Gastroesophageal sphincter (tissue), 4 donors: ENCODE measurements around the gene TCF25. TPM values are rescaled to one million over a fixed set of nuclear protein-coding genes. Genes with fewer than 3 reads are reported as not detected.

Experiments used
- ATAC-seq: fragments of 150-250 bp; one replicate; pipeline ENCODE4 v1.9.1; 2016; ENCODE audit warnings: mild to moderate bottlenecking, moderate library complexity
- H3K27ac ChIP-seq, 4 donors: fragments of 200-600 bp; sonication (generic) in 3 of 4; 1 replicate in 3 of 4; 2 replicates in 1 of 4; pipeline ENCODE4 v1.5.1; 2016 to 2019
- H3K27me3 ChIP-seq: fragments of 200-600 bp; sonication (generic); one replicate; pipeline ENCODE4 v1.5.1; 2019
- H3K36me3 ChIP-seq, 2 donors: fragments of 200-600 bp; sonication (generic); one replicate each; pipeline ENCODE4 v1.5.1; 2019; ENCODE audit warnings: control low read depth in 1 of 2
- H3K4me1 ChIP-seq, 3 donors: fragments of 200-600 bp; sonication (generic); 1 replicate in 2 of 3; 2 replicates in 1 of 3; pipeline ENCODE4 v1.5.1; 2016 to 2019; ENCODE audit warnings: control low read depth in 2 of 3
- H3K4me3 ChIP-seq, 2 donors: fragments of 200-600 bp; sonication (generic); one replicate each; pipeline ENCODE4 v1.5.1; 2019; ENCODE audit warnings: mild to moderate bottlenecking in 1 of 2, moderate library complexity in 1 of 2
- H3K9me3 ChIP-seq, 3 donors: fragments of 200-600 bp; sonication (generic); one replicate each; pipeline ENCODE4 v1.5.1; 2017 to 2019; ENCODE audit warnings: control low read depth in 2 of 3
- EP300 ChIP-seq: sonication (generic); formaldehyde crosslinking; IDR thresholded peaks from one replicate; pipeline ENCODE4 v1.6.1; 2017; ENCODE audit warnings: antibody characterized with exemption, mild to moderate bottlenecking
- POLR2A ChIP-seq, 2 donors: fragments of 450-650 bp; IDR thresholded peaks; one replicate each; pipeline ENCODE4 v1.6.1; 2017; ENCODE audit warnings: antibody characterized with exemption in 2 of 2, mild to moderate bottlenecking in 2 of 2, moderate library complexity in 1 of 2
- POLR2AphosphoS5 ChIP-seq: sonication (generic); formaldehyde crosslinking; IDR thresholded peaks from one replicate; pipeline ENCODE4 v1.6.1; 2017; ENCODE audit warnings: antibody characterized with exemption
- WGBS, 2 donors: methylation state at CpG; one replicate each; pipeline ENCODE4 v1.1.5; 2018; ENCODE audit warnings: low coverage in 1 of 2; 5-methylcytosine and 5-hydroxymethylcytosine counted together
- total RNA-seq, 4 donors: library from RNA; depleted of rRNA; stranded (reverse); fragments of >200 nt; gene quantifications; one replicate each; pipeline ENCODE4 v1.1.0, GENCODE V29; 2016
- TF ChIP-seq, protein P1 (sequence below), 4 experiments: fragments of 200-600 bp in 2 of 4; fragments of 450-650 bp in 2 of 4; sonication (generic) in 1 of 4; IDR thresholded peaks; one replicate each; pipeline ENCODE4 v1.5.1; 2017 to 2019; ENCODE audit warnings: antibody characterized with exemption in 4 of 4, mild to moderate bottlenecking in 2 of 4, moderate library complexity in 2 of 4

The TCF25 gene
- total RNA-seq, 4 donors from 2014 or later: 118 to 165 (median 134) TPM

DNA sequence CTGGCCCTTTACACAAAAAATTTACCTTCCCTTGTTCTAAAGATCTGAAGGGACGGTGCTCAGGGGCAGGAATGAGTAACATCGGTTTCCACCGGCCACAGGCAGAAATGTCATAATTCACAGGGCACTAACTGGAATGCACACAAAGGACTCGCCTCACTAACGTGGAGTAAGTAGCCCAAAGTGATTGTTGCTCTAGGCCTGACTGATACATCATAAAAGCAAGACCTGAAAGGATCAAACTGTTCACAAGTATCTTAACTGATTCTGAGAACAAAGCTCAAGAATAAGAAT, 8.9 kb upstream of the TCF25 start:
- Histone ChIP-seq H3K9me3 (peaks cover 0 to 12% (median 0%) of the 10 kb centered on the region in 3 donors), H3K27ac (peak overlapping the region in 3 of 4 donors; percentile 30 to 66 (median 36)), H3K36me3 (peaks cover 0 to 3% of the 10 kb centered on the region in 2 donors), H3K4me3 (no peak overlapping the region), H3K4me1 (peaks cover 0 to 18% (median 0%) of the 10 kb centered on the region in 3 donors), H3K27me3 (no peaks in the 10 kb centered on the region)
- no peak for ATAC-seq
- WGBS, 2 donors: 59 to 63% methylated on average over 2 to 5 of the region's 5 CpGs
- TF ChIP-seq, protein P1, sequence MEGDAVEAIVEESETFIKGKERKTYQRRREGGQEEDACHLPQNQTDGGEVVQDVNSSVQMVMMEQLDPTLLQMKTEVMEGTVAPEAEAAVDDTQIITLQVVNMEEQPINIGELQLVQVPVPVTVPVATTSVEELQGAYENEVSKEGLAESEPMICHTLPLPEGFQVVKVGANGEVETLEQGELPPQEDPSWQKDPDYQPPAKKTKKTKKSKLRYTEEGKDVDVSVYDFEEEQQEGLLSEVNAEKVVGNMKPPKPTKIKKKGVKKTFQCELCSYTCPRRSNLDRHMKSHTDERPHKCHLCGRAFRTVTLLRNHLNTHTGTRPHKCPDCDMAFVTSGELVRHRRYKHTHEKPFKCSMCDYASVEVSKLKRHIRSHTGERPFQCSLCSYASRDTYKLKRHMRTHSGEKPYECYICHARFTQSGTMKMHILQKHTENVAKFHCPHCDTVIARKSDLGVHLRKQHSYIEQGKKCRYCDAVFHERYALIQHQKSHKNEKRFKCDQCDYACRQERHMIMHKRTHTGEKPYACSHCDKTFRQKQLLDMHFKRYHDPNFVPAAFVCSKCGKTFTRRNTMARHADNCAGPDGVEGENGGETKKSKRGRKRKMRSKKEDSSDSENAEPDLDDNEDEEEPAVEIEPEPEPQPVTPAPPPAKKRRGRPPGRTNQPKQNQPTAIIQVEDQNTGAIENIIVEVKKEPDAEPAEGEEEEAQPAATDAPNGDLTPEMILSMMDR (IDR thresholded peaks at IDR 0.05): no peak
- no peak for TF ChIP-seq POLR2AphosphoS5
- no peak for TF ChIP-seq POLR2A (IDR thresholded peaks at IDR 0.05)
- no peak for TF ChIP-seq EP300

DNA sequence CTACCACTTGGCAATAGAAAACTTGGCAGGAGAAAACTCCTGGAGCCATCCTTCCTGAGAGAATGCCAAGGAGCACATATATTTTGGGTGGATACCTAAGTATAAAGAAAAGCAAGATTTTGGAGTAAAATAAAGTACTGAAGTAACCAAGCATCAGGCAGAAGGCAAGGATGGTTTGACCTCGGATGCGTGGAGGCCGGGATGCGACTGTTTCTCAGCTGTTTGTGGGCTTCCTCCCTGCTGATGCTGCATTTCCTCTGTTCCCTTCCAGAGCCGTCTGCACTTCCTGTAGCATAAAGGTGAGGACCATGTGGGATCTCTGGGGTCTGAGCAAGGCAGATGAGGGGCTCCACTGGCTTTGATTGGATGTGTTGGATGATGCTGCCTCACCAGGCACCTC, 5.5 kb upstream of the TCF25 start:
- WGBS, 2 donors: 97% methylated on average over 5 of the region's 5 CpGs; no CpG with 5 or more reads in 1 of the 2 donors
- Histone ChIP-seq H3K36me3 (peaks cover 0 to 9% of the 10 kb centered on the region in 2 donors), H3K27ac (no peak overlapping the region), H3K9me3 (peaks cover 0 to 12% (median 0%) of the 10 kb centered on the region in 3 donors), H3K4me1 (peaks cover 0 to 18% (median 5%) of the 10 kb centered on the region in 3 donors), H3K4me3 (no peak overlapping the region), H3K27me3 (no peaks in the 10 kb centered on the region)
- no peak for ATAC-seq
- no peak for TF ChIP-seq POLR2A (IDR thresholded peaks at IDR 0.05)

DNA sequence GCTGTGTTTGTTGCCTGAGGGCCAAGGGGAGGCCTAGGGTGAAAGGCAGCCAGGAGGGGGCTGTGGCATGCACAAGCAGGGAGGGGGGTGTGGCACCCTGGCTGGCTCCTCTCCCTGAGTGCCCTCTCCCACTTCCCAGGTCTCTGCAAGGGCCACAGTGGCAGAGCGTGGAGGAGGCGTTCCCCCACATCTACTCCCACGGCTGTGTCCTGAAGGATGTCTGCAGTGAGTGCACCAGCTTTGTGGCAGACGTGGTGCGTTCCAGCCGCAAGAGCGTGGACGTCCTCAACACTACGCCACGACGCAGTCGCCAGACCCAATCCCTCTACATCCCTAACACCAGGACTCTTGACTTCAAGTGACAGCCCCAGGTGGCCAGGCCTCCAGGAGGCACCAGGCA, 3.5 kb upstream of the TCF25 start:
- TF ChIP-seq POLR2A (IDR thresholded peaks at IDR 0.05) (no peak), POLR2AphosphoS5 (no peak), EP300 (no peak)
- TF ChIP-seq, protein P1 (IDR thresholded peaks at IDR 0.05): no peak
- WGBS, 2 donors: 65 to 88% methylated on average over 5 to 9 of the region's 12 CpGs
- Histone ChIP-seq H3K4me1 (peaks cover 0 to 19% (median 9%) of the 10 kb centered on the region in 3 donors), H3K27ac (no peak overlapping the region), H3K4me3 (no peak overlapping the region), H3K9me3 (peaks cover 0 to 12% (median 0%) of the 10 kb centered on the region in 3 donors), H3K36me3 (peaks cover 0 to 13% of the 10 kb centered on the region in 2 donors), H3K27me3 (no peaks in the 10 kb centered on the region)
- no peak for ATAC-seq

DNA sequence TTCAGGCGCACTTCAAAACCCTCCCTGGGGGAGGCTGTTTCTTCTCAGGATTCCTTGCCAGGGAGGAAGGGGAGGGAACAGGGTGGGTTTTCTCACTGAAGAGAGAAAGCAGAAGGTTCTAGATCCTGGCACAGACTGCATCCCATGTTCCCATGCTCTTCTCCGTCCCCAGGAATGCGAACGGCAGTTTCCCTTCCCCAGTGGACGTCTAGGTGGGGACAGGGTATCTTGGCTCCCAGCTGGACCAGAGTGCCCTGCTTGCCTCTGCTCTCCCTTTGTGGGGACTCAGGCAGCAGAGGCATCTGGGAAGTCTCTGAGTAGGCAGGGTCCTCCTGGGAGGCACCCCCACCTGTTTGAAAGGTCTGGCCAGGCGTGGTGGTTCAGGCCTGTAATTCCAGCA, 3.0 kb upstream of the TCF25 start:
- Histone ChIP-seq H3K27ac (no peak overlapping the region), H3K36me3 (peaks cover 0 to 15% of the 10 kb centered on the region in 2 donors), H3K4me3 (no peak overlapping the region), H3K27me3 (no peaks in the 10 kb centered on the region), H3K9me3 (peaks cover 0 to 12% (median 0%) of the 10 kb centered on the region in 3 donors), H3K4me1 (peaks cover 0 to 24% (median 11%) of the 10 kb centered on the region in 3 donors)
- WGBS, 2 donors: 83 to 100% methylated on average over 1 to 4 of the region's 6 CpGs
- TF ChIP-seq, protein P1 (IDR thresholded peaks at IDR 0.05): no peak
- TF ChIP-seq POLR2AphosphoS5: no peak
- no peak for TF ChIP-seq EP300
- no peak for TF ChIP-seq POLR2A (IDR thresholded peaks at IDR 0.05)
- no peak for ATAC-seq

DNA sequence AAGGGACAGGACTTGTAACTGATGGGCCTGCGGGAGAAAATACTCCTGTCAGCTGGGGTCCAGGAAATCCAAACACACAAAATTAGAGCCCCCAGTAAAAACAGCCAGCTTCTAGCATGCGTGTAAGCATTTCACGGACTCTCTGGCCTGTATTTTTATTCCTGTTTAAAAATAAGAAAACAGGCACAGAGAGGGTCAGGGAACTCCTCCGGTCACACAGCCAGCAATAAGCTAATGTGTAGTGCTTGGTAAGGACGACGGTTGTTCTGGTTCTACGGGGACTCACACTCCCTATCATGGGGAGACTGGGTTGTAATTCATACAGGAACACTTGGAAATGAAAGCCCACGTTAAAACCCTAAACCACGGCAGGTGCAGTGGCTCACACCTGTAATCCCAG, 1.5 kb upstream of the TCF25 start:
- 88 to 100% methylated on average over 1 to 9 of the region's 9 CpGs for WGBS, 2 donors
- TF ChIP-seq, protein P1 (IDR thresholded peaks at IDR 0.05): no peak
- TF ChIP-seq POLR2AphosphoS5: no peak
- TF ChIP-seq EP300: no peak
- no peak for TF ChIP-seq POLR2A (IDR thresholded peaks at IDR 0.05)
- no peak for ATAC-seq
- H3K27me3 ChIP-seq: no peaks in the 10 kb centered on the region
- H3K9me3 ChIP-seq: peaks cover 0 to 12% (median 0%) of the 10 kb centered on the region in 3 donors
- H3K4me3 ChIP-seq: no peak overlapping the region
- peaks cover 0 to 35% (median 11%) of the 10 kb centered on the region in 3 donors for H3K4me1 ChIP-seq
- peaks cover 0 to 15% of the 10 kb centered on the region in 2 donors for H3K36me3 ChIP-seq
- no peak overlapping the region for H3K27ac ChIP-seq
